Islet precursor cell (in vitro differentiated cells): ENCODE measurements around the gene MARCOL.

Experiments used
- DNase-seq: peaks from one replicate; pipeline ENCODE4 v3.0.0-alpha.2; 2018

The MARCOL gene

GRCh38 chr5:148238418-148238794 lies at the start of gene MARCOL:
Gene MARCOL, plus strand, starts transcription at chr5:148238525. Its CDS starts 73 bp downstream, at chr5:148238598.
- no peak for DNase-seq

- DNase-seq = no peak
Observed at GRCh38 chr5:148191010-148191409, 47.3 kb upstream of the MARCOL start.

GRCh38 chr5:148193202-148193601 lies 45.1 kb upstream of the MARCOL start:
- no peak for DNase-seq

- DNase-seq = no peak
Observed at GRCh38 chr5:148201151-148201550, 37.2 kb upstream of the MARCOL start.

- DNase-seq = no peak
Observed at GRCh38 chr5:148202531-148203203, 35.7 kb upstream of the MARCOL start, which contains the start of gene SPINK6. Gene SPINK6, plus strand, starts transcription at chr5:148203042. Its CDS starts 55 bp downstream, at chr5:148203097.

GRCh38 chr5:148205044-148205806 lies 33.1 kb upstream of the MARCOL start:
- DNase-seq = no peak

GRCh38 chr5:148205865-148206264 lies 32.5 kb upstream of the MARCOL start:
- DNase-seq = no peak

GRCh38 chr5:148206620-148207019 lies 31.7 kb upstream of the MARCOL start:
- DNase-seq = no peak

GRCh38 chr5:148208226-148208625 lies 30.1 kb upstream of the MARCOL start:
- no peak for DNase-seq

GRCh38 chr5:148209151-148209770 lies 29.1 kb upstream of the MARCOL start:
- DNase-seq = no peak

- no peak for DNase-seq
Observed at GRCh38 chr5:148214665-148215185, 23.6 kb upstream of the MARCOL start.

GRCh38 chr5:148221508-148221907 lies 16.8 kb upstream of the MARCOL start:
- DNase-seq = no peak

GRCh38 chr5:148224117-148224742 lies 14.1 kb upstream of the MARCOL start:
- no peak for DNase-seq

- DNase-seq = no peak
Observed at GRCh38 chr5:148228392-148228984, 9.8 kb upstream of the MARCOL start.

- no peak for DNase-seq
Observed at GRCh38 chr5:148229840-148230239, 8.5 kb upstream of the MARCOL start.

GRCh38 chr5:148230240-148230639 lies 8.1 kb upstream of the MARCOL start:
- no peak for DNase-seq

- DNase-seq = no peak
Observed at GRCh38 chr5:148237785-148238417, 424 bp upstream of the MARCOL start.

GRCh38 chr5:148248894-148249293 lies 10.6 kb downstream of the MARCOL start:
- no peak for DNase-seq

- no peak for DNase-seq
Observed at GRCh38 chr5:148255456-148255855, 17.1 kb downstream of the MARCOL start.

- no peak for DNase-seq
Observed at GRCh38 chr5:148259288-148259687, 21.0 kb downstream of the MARCOL start.

GRCh38 chr5:148261221-148261620 lies 22.9 kb downstream of the MARCOL start:
- no peak for DNase-seq

- DNase-seq = no peak
Observed at GRCh38 chr5:148267962-148268361, 29.6 kb downstream of the MARCOL start.
